ENCODE results near the gene ASTN2. TPM values are rescaled to one million over a fixed set of nuclear protein-coding genes. Genes with fewer than 3 reads are reported as not detected.

ASTN2 gene
- total RNA-seq, 1 donor from 2014 or later, result 12.2 TPM

- TF ChIP-seq CTCF (IDR thresholded peaks at IDR 0.05; ENCODE audit: insufficient read depth, low read length, poor library complexity, severe bottlenecking), result no peak
- no peaks in the 10 kb centered on the region for H3K36me3 ChIP-seq (ENCODE audit: control insufficient read depth, insufficient read depth, low read length)
- no peak for DNase-seq (ENCODE audit: low read depth)
- no peaks in the 10 kb centered on the region for H3K27me3 ChIP-seq (ENCODE audit: control insufficient read depth, insufficient read depth, low read length)
- no peak overlapping the region for H3K4me3 ChIP-seq (ENCODE audit: low read depth, low read length)
These were observed 810.6 kb downstream of the ASTN2 start for GRCh38 chr9:116604251-116604650.

GRCh38 chr9:116599342-116599884 is 815.4 kb downstream of the ASTN2 start:
- TF ChIP-seq CTCF (IDR thresholded peaks at IDR 0.05; ENCODE audit: insufficient read depth, low read length, poor library complexity, severe bottlenecking), result peak; percentile 6
- Histone ChIP-seq H3K27me3 (ENCODE audit: control insufficient read depth, insufficient read depth, low read length) (no peaks in the 10 kb centered on the region), H3K36me3 (ENCODE audit: control insufficient read depth, insufficient read depth, low read length) (no peaks in the 10 kb centered on the region), H3K4me3 (ENCODE audit: low read depth, low read length) (no peak overlapping the region)
- no peak for DNase-seq (ENCODE audit: low read depth)

GRCh38 chr9:116596646-116597045 is 818.2 kb downstream of the ASTN2 start:
- no peak for TF ChIP-seq CTCF (IDR thresholded peaks at IDR 0.05; ENCODE audit: insufficient read depth, low read length, poor library complexity, severe bottlenecking)
- Histone ChIP-seq H3K27me3 (ENCODE audit: control insufficient read depth, insufficient read depth, low read length) (no peaks in the 10 kb centered on the region), H3K36me3 (ENCODE audit: control insufficient read depth, insufficient read depth, low read length) (no peaks in the 10 kb centered on the region), H3K4me3 (ENCODE audit: low read depth, low read length) (no peak overlapping the region)
- no peak for DNase-seq (ENCODE audit: low read depth)

GRCh38 chr9:116594547-116594946 is 820.3 kb downstream of the ASTN2 start:
- Histone ChIP-seq H3K27me3 (ENCODE audit: control insufficient read depth, insufficient read depth, low read length) (no peaks in the 10 kb centered on the region), H3K4me3 (ENCODE audit: low read depth, low read length) (no peak overlapping the region), H3K36me3 (ENCODE audit: control insufficient read depth, insufficient read depth, low read length) (no peaks in the 10 kb centered on the region)
- DNase-seq (ENCODE audit: low read depth), result peak; percentile 73
- TF ChIP-seq CTCF (IDR thresholded peaks at IDR 0.05; ENCODE audit: insufficient read depth, low read length, poor library complexity, severe bottlenecking), result no peak

GRCh38 chr9:116592970-116593369 is 821.9 kb downstream of the ASTN2 start:
- no peak for TF ChIP-seq CTCF (IDR thresholded peaks at IDR 0.05; ENCODE audit: insufficient read depth, low read length, poor library complexity, severe bottlenecking)
- DNase-seq (ENCODE audit: low read depth), result no peak
- Histone ChIP-seq H3K36me3 (ENCODE audit: control insufficient read depth, insufficient read depth, low read length) (no peaks in the 10 kb centered on the region), H3K27me3 (ENCODE audit: control insufficient read depth, insufficient read depth, low read length) (no peaks in the 10 kb centered on the region), H3K4me3 (ENCODE audit: low read depth, low read length) (no peak overlapping the region)
